Dendritic cell treated with granulocyte-macrophage colony-stimulating factor and Interleukin-4, amounts not matched to agents 40 ng/mL and 50 ng/mL, for 4 days (primary cell): ENCODE measurements around the gene GPR68.

ENCODE experiments used
- H3K27ac Mint-ChIP-seq: one replicate; pipeline ENCODE4 v1.8.0; 2022; ENCODE audit warnings: mild to moderate bottlenecking, mixed read lengths
- H3K27me3 Mint-ChIP-seq: one replicate; pipeline ENCODE4 v1.8.0; 2022; ENCODE audit warnings: mild to moderate bottlenecking, mixed read lengths
- H3K36me3 Mint-ChIP-seq: one replicate; pipeline ENCODE4 v1.8.0; 2022; ENCODE audit warnings: low read depth, mixed read lengths
- H3K4me1 Mint-ChIP-seq: one replicate; pipeline ENCODE4 v1.8.0; 2022; ENCODE audit warnings: low read depth, mixed read lengths
- H3K4me3 Mint-ChIP-seq: one replicate; pipeline ENCODE4 v1.8.0; 2022; ENCODE audit warnings: mild to moderate bottlenecking, moderate library complexity, mixed read lengths
- H3K9me3 Mint-ChIP-seq: one replicate; pipeline ENCODE4 v1.8.0; 2022; ENCODE audit warnings: mixed read lengths
- intact Hi-C: fragments of 100-400 bp; cut with micrococcal nuclease; formaldehyde crosslinking; loops from one replicate; pipeline ENCODE4 v1.15.0; 2022

The GPR68 gene, protein sequence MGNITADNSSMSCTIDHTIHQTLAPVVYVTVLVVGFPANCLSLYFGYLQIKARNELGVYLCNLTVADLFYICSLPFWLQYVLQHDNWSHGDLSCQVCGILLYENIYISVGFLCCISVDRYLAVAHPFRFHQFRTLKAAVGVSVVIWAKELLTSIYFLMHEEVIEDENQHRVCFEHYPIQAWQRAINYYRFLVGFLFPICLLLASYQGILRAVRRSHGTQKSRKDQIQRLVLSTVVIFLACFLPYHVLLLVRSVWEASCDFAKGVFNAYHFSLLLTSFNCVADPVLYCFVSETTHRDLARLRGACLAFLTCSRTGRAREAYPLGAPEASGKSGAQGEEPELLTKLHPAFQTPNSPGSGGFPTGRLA

GRCh38 chr14:91244501-91244901 lies at the start of gene GPR68:
TSS of gene GPR68 (minus strand) at chr14:91244704. CDS start at chr14:91235050, 9,654 bp downstream.
- Mint-ChIP-seq H3K4me3 (peak within 1 kb of the TSS; percentile 71), H3K36me3 (peaks cover 3% of the 10 kb centered on the region), H3K4me1 (peaks cover 70% of the 10 kb centered on the region), H3K9me3 (no peaks in the 10 kb centered on the region), H3K27me3 (no peaks in the 10 kb centered on the region), H3K27ac (peak within 1 kb of the TSS; percentile 44)
- intact Hi-C loops, result no loop called here

- intact Hi-C loops, result no loop called here
- H3K4me3 Mint-ChIP-seq, result no peak overlapping the region
- peaks cover 86% of the 10 kb centered on the region for H3K36me3 Mint-ChIP-seq
- H3K4me1 Mint-ChIP-seq, result no peaks in the 10 kb centered on the region
- H3K27ac Mint-ChIP-seq, result no peak overlapping the region
- no peaks in the 10 kb centered on the region for H3K9me3 Mint-ChIP-seq
- H3K27me3 Mint-ChIP-seq, result no peaks in the 10 kb centered on the region
Observed at GRCh38 chr14:91294153-91294552, 49.6 kb upstream of the GPR68 start.

DNA sequence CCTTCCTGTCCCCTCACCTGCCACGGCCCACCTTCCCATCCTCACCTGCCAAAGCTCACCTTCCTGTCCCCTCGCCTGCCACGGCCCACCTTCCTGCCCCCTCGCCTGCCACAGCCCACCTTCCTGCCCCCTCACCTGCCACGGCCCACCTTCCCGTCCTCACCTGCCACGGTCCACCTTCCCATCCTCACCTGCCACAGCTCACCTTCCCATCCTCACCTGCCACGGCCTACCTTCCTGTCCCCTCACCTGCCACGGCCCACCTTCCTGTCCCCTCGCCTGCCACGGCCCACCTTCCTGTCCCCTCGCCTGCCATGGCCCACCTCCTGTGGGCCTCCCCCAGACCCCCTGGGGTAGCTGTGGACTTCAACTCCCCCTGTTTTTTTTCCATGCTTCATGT lies 48.8 kb upstream of the GPR68 start:
- H3K27ac Mint-ChIP-seq, result peak overlapping the region; percentile 37
- H3K4me3 Mint-ChIP-seq, result no peak overlapping the region
- intact Hi-C loops, result no loop called here
- peaks cover 84% of the 10 kb centered on the region for H3K36me3 Mint-ChIP-seq
- H3K9me3 Mint-ChIP-seq, result no peaks in the 10 kb centered on the region
- H3K27me3 Mint-ChIP-seq, result no peaks in the 10 kb centered on the region
- no peaks in the 10 kb centered on the region for H3K4me1 Mint-ChIP-seq

DNA sequence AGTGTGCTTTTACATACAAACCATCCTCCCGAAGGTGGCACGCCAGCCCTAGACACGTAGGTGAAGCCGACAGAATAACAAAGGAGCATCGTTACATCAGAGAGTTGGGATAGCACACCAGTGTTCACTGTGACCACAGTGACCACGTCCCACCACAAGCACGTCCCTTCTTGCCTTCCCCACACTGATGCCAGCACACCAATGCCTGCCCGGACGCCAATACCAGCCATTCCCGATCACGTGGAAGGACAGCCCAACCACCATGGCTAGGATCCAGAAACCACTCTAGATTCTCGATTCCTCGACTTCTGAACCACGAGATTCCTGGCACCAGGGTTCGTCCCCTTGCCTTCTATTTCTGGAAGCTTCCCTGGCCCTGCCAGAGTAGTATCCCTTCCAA lies 48.0 kb upstream of the GPR68 start:
- Mint-ChIP-seq H3K4me1 (no peaks in the 10 kb centered on the region), H3K27me3 (no peaks in the 10 kb centered on the region), H3K9me3 (no peaks in the 10 kb centered on the region), H3K36me3 (peaks cover 81% of the 10 kb centered on the region), H3K27ac (peak overlapping the region; percentile 37), H3K4me3 (no peak overlapping the region)
- intact Hi-C loops, result no loop called here

DNA sequence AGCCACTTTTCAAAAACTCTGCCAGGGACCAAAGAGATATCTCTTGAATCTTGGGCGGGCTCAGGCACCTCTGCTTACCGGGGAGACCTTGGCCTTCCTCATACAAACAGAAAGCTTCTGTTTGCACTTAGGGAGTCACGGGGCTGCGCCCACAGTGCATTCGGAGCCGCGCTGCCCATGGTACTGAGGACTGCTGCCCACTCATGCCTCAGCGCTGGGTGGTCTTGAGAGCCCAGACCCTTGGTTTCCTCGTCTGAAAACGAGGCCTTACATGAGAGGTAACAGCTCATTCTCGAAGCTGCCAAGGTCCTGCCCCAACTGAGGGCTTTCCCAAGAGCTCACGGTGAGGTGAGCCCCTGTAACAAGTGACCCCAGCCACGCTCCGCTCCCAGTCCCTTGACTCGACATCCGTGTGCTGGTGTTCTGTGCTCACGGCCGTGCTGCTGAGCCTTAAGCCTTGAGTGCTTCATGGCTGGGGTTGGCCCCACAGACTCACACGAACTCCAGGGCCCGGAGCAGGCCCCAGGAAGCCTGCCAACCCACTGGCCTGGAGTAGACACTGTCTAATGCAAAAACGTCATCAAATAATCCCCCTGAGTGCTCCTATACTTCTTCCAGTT lies 47.4 kb upstream of the GPR68 start:
- Mint-ChIP-seq H3K4me3 (no peak overlapping the region), H3K36me3 (peaks cover 75% of the 10 kb centered on the region), H3K4me1 (no peaks in the 10 kb centered on the region), H3K27me3 (no peaks in the 10 kb centered on the region), H3K27ac (no peak overlapping the region), H3K9me3 (no peaks in the 10 kb centered on the region)
- intact Hi-C loops, result no loop called here

DNA sequence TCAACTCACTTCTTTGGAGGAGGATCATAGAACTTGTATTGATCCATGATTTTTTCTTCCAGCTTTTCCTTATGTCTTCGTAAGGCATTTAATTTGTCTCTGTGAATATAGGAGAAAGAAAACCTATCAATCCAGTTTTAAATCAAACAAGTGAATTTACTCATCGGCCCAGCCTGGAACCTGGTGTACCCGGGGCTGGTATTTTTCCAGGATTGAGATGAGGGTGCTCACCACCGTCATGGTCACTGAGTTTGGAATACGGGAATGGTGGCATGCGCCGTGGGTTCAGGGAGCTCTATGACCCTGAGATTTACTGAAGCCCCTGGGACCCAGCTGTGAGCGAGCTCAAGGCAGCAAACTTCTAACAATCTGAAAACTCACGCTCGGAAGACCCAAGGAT lies 46.5 kb upstream of the GPR68 start:
- Mint-ChIP-seq H3K4me1 (peaks cover 5% of the 10 kb centered on the region), H3K9me3 (no peaks in the 10 kb centered on the region), H3K36me3 (peaks cover 66% of the 10 kb centered on the region), H3K27me3 (no peaks in the 10 kb centered on the region), H3K4me3 (no peak overlapping the region), H3K27ac (no peak overlapping the region)
- intact Hi-C loops, result no loop called here

GRCh38 chr14:91289464-91289863 lies 45.0 kb upstream of the GPR68 start:
- H3K9me3 Mint-ChIP-seq, result no peaks in the 10 kb centered on the region
- peaks cover 72% of the 10 kb centered on the region for H3K36me3 Mint-ChIP-seq

GRCh38 chr14:91288876-91289275 lies 44.4 kb upstream of the GPR68 start:
- intact Hi-C loops, result loop anchor here (5.0 kb wide), 1 partner anchor 382 kb away; no protein-coding TSS in a partner anchor

More at GRCh38 chr14:91289464-91289863, 45.0 kb upstream of the GPR68 start:
- intact Hi-C loops, result loop anchor here (5.0 kb wide), 1 partner anchor 382 kb away; no protein-coding TSS in a partner anchor
- H3K27me3 Mint-ChIP-seq, result no peaks in the 10 kb centered on the region
- peaks cover 5% of the 10 kb centered on the region for H3K4me1 Mint-ChIP-seq
- H3K4me3 Mint-ChIP-seq, result no peak overlapping the region
- H3K27ac Mint-ChIP-seq, result no peak overlapping the region

GRCh38 chr14:91286530-91286937 lies 42.0 kb upstream of the GPR68 start:
- no peak overlapping the region for H3K4me3 Mint-ChIP-seq
- peaks cover 69% of the 10 kb centered on the region for H3K36me3 Mint-ChIP-seq
- H3K27ac Mint-ChIP-seq, result no peak overlapping the region
- intact Hi-C loops, result loop anchor here (1.0 to 5.0 kb wide), 2 partner anchors 109 to 379 kb away; no protein-coding TSS in a partner anchor
- peaks cover 5% of the 10 kb centered on the region for H3K4me1 Mint-ChIP-seq
- no peaks in the 10 kb centered on the region for H3K9me3 Mint-ChIP-seq
- H3K27me3 Mint-ChIP-seq, result no peaks in the 10 kb centered on the region

More at GRCh38 chr14:91288876-91289275, 44.4 kb upstream of the GPR68 start:
- no peak overlapping the region for H3K4me3 Mint-ChIP-seq
- no peak overlapping the region for H3K27ac Mint-ChIP-seq
- peaks cover 73% of the 10 kb centered on the region for H3K36me3 Mint-ChIP-seq
- no peaks in the 10 kb centered on the region for H3K9me3 Mint-ChIP-seq
- H3K4me1 Mint-ChIP-seq, result peaks cover 5% of the 10 kb centered on the region
- no peaks in the 10 kb centered on the region for H3K27me3 Mint-ChIP-seq

DNA sequence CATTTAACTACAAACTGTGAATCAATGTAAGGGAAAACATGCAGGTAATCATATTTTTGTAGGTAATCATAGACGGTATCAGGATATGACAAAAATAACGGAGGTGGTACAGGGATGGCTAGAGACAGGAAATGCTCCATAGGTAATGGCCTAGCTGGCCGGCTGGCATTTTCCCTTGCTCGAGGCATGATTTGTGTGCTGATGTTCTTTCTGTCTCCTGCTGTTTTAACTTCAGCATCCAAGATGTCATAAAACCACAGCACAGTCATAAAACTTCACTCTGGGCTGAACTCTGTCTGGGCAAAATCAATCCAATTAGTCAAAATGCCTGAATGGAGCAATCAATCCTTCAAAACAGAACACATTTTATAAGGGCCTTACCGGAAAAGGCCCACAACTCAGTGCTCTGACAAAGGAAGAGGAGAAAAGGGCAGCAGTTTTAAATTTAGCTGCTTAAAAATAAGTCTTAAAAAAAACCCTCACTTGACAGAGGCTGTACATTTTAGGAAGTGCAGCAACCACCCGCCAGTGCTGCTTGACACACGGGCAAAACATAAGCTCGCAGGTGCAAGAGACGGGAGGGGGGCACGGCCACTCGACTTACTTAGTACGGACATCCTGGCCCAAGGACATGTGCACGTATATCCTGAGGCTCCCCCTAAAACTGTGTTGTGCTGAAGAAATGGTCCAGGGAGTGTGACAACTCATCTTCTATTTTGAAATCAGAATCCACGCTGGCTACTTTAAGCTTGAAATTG lies 40.5 kb upstream of the GPR68 start:
- no peaks in the 10 kb centered on the region for H3K27me3 Mint-ChIP-seq
- H3K36me3 Mint-ChIP-seq, result peaks cover 65% of the 10 kb centered on the region

GRCh38 chr14:91284146-91284790 lies 39.8 kb upstream of the GPR68 start:
- intact Hi-C loops, result no loop called here
- Mint-ChIP-seq H3K36me3 (peaks cover 65% of the 10 kb centered on the region), H3K4me3 (no peak overlapping the region), H3K27ac (no peak overlapping the region), H3K4me1 (peaks cover 5% of the 10 kb centered on the region), H3K27me3 (no peaks in the 10 kb centered on the region), H3K9me3 (no peaks in the 10 kb centered on the region)

More for the DNA sequence above, 40.5 kb upstream of the GPR68 start:
- intact Hi-C loops, result loop anchor here (5.0 kb wide), 1 partner anchor 378 kb away; no protein-coding TSS in a partner anchor
- Mint-ChIP-seq H3K4me1 (peaks cover 5% of the 10 kb centered on the region), H3K27ac (peak overlapping the region; percentile 20), H3K9me3 (no peaks in the 10 kb centered on the region), H3K4me3 (no peak overlapping the region)

- H3K27ac Mint-ChIP-seq, result peak overlapping the region; percentile 20
- no peaks in the 10 kb centered on the region for H3K9me3 Mint-ChIP-seq
- H3K4me1 Mint-ChIP-seq, result peaks cover 5% of the 10 kb centered on the region
- peaks cover 61% of the 10 kb centered on the region for H3K36me3 Mint-ChIP-seq
- H3K27me3 Mint-ChIP-seq, result no peaks in the 10 kb centered on the region
- H3K4me3 Mint-ChIP-seq, result no peak overlapping the region
- intact Hi-C loops, result no loop called here
Observed at GRCh38 chr14:91283666-91284065, 39.2 kb upstream of the GPR68 start.

DNA sequence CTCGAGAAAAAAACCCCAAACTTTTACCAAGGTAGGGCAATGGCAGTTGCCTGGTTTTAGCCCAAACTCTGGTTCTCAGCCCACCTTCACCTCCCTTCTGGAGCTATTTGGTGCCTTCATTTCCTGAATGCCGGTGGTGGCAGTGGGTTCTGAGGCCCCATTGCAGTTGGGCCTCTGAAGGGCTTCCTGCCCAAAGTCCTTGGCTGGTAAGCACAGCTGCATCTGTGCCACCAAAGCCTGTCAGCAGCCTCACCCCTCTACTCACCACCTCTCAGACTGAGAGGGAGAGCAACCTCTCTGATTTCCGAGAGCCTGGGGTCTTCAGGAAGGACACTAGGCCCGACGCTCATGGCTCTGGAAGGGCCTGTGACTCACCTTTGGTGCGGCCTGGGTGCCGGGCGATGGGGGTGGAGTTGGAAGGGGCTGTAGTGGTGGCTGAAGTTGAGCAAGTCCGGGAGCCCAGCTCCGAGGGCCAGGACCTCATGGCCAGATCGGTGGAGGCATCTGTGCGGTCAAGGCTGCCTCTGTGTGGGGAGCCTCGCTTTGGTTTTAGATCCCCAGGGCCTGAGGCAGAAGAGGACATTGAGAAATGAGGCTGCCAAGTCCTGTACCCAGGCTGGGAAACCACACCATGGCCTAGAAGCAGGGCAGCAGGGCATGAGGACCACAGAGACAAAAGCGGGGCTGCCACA lies 38.6 kb upstream of the GPR68 start:
- intact Hi-C loops, result no loop called here
- Mint-ChIP-seq H3K27ac (peak overlapping the region; percentile 20), H3K9me3 (no peaks in the 10 kb centered on the region), H3K27me3 (no peaks in the 10 kb centered on the region), H3K36me3 (peaks cover 62% of the 10 kb centered on the region), H3K4me3 (no peak overlapping the region), H3K4me1 (peaks cover 5% of the 10 kb centered on the region)
